HG03045 (cell line): ENCODE data around the gene SMIM11.
"Not testable (repeated sequence)": the region's sequence is repeated elsewhere in the genome, so short reads cannot be mapped to it uniquely, and the experiment has no call there.

Experiments
- ATAC-seq: cut with Tn5 transposase; IDR thresholded peaks from one replicate; pipeline ENCODE4 v1.9.1; 2021; ENCODE audit warnings: mild to moderate bottlenecking, moderate library complexity; ENCODE audit not compliant: unreplicated experiment

Gene SMIM11

GRCh38 chr21:34407294-34407693 lies 32.0 kb downstream of the SMIM11 start:
- not testable (repeated sequence) for ATAC-seq

DNA sequence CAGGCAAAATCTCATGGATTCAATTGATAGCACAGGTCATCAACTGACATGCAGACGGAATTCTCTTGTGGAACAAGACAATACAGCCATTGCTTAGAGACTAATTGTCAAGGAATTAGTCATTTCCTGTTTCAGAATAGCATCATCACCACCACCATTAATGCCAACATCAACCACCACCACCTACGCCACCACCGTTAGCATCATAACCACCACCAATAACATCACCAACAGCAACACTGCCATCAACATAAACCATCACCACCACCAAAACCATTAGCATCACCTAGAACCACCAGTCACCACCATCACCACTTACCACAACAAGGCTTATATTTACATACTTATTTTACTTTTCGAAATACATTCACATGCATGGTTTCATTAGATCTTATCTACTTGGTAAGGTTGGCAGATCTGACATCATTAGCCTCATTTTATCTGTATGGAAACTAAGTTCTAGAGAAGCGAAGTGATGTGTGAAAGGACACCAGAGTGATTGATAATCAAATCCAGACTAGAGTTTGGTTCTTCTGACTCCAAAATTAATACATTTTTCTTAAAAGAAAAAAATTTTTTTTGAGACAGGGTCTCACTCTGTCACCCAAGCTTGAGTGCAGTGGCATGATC lies 42.3 kb downstream of the SMIM11 start:
- ATAC-seq: not testable (repeated sequence)

DNA sequence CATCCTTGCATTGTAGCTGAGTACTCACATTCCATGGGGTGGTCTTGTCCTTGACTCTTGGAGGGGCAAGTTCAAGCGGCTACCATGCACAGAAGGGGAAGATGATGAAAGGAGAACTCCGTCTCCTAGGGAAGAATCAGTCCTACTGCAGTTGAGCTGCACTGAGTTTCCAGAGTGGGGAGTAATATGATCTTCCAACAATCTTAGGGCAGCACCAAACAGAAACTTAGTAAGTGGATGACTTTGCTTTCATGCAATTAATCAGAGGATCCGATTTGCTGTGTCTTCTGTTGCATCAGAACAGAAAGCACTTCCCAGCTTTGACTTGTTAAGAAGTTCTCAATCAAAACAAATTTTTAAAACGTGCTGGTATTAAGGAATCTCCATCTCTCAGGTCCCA lies 48.5 kb downstream of the SMIM11 start, which contains the start of gene SMIM34:
TSS of gene SMIM34 (minus strand) at position 147 of the 400 bp plus-strand sequence. CDS start at position 35, 112 bp downstream.
- not testable (repeated sequence) for ATAC-seq

GRCh38 chr21:34427339-34427738 lies 52.0 kb downstream of the SMIM11 start:
- not testable (repeated sequence) for ATAC-seq

DNA sequence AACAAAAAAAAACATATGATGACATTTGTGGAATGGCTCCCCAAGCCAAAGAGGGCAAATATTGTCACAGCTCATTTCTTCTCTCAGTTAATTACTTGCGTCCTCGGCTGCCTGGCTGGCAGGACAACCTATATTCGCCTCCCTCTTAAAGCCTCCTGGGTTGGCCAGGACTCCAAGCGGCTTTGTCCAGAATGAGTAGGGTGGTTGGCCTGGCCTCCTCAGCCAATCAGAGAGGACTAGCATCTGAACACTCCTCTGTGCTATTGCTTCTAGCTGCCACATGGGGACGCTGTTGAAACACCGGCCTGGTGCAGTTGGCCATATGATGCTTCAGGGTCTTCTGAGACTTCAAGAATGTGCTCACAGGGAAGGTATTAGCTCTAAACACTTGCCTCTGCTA lies 53.1 kb downstream of the SMIM11 start:
- not testable (repeated sequence) for ATAC-seq

GRCh38 chr21:34429710-34430109 lies 54.4 kb downstream of the SMIM11 start:
- ATAC-seq: not testable (repeated sequence)
